Gastroesophageal sphincter (tissue), 3 donors: ENCODE results near the gene NTMT2.

Experiments
- EP300 ChIP-seq: sonication (generic); formaldehyde crosslinking; IDR thresholded peaks from one replicate; pipeline ENCODE4 v1.6.1; 2017; ENCODE audit warnings: antibody characterized with exemption, mild to moderate bottlenecking
- POLR2A ChIP-seq, 2 donors: fragments of 450-650 bp; IDR thresholded peaks; one replicate each; pipeline ENCODE4 v1.6.1; 2017; ENCODE audit warnings: antibody characterized with exemption in 2 of 2, mild to moderate bottlenecking in 2 of 2, moderate library complexity in 1 of 2
- POLR2AphosphoS5 ChIP-seq: sonication (generic); formaldehyde crosslinking; IDR thresholded peaks from one replicate; pipeline ENCODE4 v1.6.1; 2017; ENCODE audit warnings: antibody characterized with exemption
- TF ChIP-seq, protein P1 (sequence below), 4 experiments: fragments of 200-600 bp in 2 of 4; fragments of 450-650 bp in 2 of 4; sonication (generic) in 1 of 4; IDR thresholded peaks; one replicate each; pipeline ENCODE4 v1.5.1; 2017 to 2019; ENCODE audit warnings: antibody characterized with exemption in 4 of 4, mild to moderate bottlenecking in 2 of 4, moderate library complexity in 2 of 4

GRCh38 chr1:170122366-170122765, 23.4 kb upstream of the NTMT2 start:
- TF ChIP-seq, protein P1, sequence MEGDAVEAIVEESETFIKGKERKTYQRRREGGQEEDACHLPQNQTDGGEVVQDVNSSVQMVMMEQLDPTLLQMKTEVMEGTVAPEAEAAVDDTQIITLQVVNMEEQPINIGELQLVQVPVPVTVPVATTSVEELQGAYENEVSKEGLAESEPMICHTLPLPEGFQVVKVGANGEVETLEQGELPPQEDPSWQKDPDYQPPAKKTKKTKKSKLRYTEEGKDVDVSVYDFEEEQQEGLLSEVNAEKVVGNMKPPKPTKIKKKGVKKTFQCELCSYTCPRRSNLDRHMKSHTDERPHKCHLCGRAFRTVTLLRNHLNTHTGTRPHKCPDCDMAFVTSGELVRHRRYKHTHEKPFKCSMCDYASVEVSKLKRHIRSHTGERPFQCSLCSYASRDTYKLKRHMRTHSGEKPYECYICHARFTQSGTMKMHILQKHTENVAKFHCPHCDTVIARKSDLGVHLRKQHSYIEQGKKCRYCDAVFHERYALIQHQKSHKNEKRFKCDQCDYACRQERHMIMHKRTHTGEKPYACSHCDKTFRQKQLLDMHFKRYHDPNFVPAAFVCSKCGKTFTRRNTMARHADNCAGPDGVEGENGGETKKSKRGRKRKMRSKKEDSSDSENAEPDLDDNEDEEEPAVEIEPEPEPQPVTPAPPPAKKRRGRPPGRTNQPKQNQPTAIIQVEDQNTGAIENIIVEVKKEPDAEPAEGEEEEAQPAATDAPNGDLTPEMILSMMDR (IDR thresholded peaks at IDR 0.05), result no peak
- TF ChIP-seq POLR2AphosphoS5 (no peak), POLR2A (IDR thresholded peaks at IDR 0.05) (no peak), EP300 (no peak)
